NCI-H2107 treated with DMSO at 0.1 percent for 48 hours (cell line): Measurements from ENCODE around the gene SARS1.

ENCODE experiments used
- DNase-seq: peaks from one replicate; lab custom pipeline; 2025; ENCODE audit not compliant: unreplicated experiment; lab: John Stamatoyannopoulos, UW

SARS1 gene

GRCh38 chr1:109261578-109261977 lies 47.9 kb downstream of the SARS1 start:
- DNase-seq = no peak

DNA sequence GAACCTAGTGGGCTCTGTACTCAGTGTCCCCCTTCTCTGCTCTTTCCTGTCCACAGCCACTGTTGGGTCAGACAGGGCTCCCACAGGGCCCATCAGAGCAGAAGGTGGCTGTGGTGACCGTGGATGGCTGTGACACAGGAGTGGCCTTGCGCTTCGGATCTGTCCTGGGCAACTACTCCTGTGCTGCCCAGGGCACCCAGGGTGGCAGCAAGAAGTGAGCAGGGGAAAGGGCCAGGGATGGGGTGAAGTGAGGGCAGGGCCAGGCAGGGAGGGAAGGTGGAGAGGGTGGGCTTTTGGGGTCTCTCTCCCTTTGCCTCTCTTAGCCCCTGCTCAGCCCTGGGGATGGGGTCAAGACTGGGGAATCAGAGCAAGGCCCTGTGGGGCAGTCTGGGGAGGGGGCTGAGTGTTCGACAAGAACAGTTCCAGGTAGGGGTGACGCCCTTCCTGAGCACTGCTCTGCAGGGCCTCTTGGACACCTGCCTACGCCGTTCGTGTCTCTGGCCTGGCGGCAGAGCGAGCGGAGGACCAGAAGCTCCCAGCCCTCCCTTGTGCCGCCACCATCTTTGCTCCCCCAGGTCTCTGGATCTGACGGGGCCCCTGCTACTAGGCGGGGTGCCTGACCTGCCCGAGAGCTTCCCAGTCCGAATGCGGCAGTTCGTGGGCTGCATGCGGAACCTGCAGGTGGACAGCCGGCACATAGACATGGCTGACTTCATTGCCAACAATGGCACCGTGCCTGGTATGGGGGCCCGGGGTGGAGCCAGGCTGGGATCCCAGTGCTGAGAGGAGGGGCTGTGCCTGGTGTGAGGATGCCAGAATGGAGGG lies 48.7 kb downstream of the SARS1 start:
- DNase-seq = no peak

GRCh38 chr1:109263234-109263596 lies 49.5 kb downstream of the SARS1 start:
- DNase-seq = no peak

DNA sequence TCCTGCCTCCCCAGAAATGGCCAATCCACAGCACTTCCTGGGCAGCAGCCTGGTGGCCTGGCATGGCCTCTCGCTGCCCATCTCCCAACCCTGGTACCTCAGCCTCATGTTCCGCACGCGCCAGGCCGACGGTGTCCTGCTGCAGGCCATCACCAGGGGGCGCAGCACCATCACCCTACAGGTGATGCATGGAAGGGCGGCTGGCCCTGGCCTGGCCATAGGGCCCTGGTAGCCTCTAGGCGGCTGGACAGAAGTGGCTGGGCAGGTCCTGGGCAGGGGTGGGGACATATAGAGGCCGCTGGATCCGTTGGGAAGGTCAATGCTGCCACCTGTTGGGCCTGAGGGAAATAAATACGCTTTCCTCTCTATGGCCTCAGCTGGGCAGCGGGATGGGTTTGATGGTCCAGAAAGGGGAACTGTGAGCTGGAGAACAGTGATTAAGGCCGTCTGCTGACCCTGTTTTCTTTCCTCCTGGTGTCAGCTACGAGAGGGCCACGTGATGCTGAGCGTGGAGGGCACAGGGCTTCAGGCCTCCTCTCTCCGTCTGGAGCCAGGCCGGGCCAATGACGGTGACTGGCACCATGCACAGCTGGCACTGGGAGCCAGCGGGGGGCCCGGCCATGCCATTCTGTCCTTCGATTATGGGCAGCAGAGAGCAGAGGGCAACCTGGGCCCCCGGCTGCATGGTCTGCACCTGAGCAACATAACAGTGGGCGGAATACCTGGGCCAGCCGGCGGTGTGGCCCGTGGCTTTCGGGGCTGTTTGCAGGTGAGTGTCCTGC lies 50.1 kb downstream of the SARS1 start:
- peak; percentile 9 for DNase-seq

- no peak for DNase-seq
Observed at GRCh38 chr1:109264379-109264755, 50.6 kb downstream of the SARS1 start.

DNA sequence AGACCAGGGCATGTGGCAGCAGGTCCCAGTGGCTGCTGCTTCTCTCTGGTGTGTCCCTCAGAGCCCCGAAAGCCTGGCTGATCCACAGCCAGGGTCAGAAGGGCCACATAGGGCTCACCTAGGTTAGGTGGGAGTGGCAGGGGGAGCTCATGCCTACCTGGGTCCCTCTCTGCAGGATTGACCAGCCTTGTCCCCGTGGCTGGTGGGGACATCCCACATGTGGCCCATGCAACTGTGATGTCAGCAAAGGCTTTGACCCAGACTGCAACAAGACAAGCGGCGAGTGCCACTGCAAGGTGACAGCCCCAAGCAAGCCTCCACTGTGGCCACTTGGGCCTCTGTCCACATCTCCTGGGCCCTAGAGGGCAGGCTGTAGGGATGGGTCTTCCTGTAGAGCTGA lies 51.3 kb downstream of the SARS1 start:
- DNase-seq = no peak

DNA sequence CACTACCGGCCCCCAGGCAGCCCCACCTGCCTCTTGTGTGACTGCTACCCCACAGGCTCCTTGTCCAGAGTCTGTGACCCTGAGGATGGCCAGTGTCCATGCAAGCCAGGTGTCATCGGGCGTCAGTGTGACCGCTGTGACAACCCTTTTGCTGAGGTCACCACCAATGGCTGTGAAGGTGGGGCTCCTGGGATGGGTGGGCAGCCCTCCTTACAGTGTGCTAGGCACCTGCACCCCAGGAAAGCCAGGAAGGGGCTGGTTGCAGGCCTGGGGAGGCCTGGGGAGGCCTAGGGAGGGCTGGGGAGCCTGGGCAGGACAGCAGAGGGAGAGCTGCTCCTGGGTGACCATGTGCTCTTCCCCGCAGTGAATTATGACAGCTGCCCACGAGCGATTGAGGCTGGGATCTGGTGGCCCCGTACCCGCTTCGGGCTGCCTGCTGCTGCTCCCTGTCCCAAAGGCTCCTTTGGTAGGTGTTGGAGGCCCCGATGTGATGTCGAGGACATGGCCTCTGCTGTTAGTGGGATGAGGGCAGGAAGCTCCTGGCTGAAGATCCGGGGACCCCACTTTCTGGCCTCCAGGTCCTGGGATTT lies 52.1 kb downstream of the SARS1 start:
- DNase-seq = no peak

DNA sequence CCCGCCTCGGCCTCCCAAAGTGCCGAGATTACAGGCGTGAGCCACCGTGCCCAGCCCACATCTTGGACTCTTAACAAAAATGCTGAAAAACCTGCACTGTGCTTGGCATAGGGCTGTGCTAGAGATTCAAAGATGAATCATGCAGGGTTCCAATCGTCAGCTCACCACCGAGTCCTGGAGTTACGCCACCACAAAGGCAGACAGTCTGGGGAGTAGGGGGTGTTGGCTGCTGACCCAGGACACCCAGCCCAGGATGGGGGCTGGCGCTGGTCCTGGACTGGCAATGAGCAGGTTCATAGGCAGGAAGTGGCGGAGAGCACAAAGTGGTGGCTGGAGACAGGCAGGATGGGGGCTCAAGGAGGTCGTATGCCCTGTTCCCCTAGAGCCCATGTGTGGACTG lies 53.2 kb downstream of the SARS1 start:
- DNase-seq = no peak

DNA sequence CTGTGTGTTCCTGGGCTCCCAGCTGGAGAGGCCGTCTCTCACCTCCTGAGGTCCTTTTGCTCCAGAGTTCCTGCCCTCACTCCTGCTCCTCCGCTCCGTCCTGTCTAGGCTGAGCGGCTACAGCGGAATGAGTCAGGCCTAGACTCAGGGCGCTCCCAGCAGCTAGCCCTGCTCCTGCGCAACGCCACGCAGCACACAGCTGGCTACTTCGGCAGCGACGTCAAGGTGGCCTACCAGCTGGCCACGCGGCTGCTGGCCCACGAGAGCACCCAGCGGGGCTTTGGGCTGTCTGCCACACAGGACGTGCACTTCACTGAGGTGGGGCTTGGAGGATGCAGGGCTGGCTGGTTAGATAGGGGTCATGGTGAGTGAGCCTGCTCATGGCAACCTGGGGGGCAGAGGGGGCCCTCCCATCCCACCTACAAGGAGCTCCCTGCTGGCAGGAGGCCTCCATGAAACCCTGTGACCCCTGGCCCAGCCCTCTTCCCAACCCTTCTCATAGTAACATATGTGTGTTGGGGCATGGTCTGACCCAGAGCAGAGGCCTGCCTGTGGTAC lies 54.1 kb downstream of the SARS1 start:
- no peak for DNase-seq

- DNase-seq = no peak
Observed at GRCh38 chr1:109268431-109269211, 54.9 kb downstream of the SARS1 start.

DNA sequence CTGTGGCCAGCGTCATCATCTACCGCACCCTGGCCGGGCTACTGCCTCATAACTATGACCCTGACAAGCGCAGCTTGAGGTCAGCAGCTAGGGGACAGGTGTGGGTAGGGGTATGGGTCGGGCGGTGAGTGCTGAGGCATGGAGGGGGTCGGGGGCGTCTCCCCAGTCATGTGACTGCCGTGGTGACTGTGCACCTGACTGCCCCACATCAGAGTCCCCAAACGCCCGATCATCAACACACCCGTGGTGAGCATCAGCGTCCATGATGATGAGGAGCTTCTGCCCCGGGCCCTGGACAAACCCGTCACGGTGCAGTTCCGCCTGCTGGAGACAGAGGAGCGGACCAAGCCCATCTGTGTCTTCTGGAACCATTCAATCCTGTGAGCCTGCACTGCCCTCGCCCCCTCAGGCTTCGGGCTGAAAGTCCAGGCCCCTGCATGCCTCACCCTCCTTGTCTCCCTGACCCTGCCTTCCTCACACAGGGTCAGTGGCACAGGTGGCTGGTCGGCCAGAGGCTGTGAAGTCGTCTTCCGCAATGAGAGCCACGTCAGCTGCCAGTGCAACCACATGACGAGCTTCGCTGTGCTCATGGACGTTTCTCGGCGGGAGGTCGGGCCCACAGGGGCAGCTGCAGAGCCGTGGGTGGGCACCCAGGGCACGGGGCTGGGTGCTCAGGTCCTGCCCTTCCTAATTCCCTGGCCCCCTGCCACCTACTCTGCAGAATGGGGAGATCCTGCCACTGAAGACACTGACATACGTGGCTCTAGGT lies 55.7 kb downstream of the SARS1 start:
- DNase-seq = no peak

GRCh38 chr1:109269981-109270622 lies 56.4 kb downstream of the SARS1 start:
- DNase-seq = no peak

DNA sequence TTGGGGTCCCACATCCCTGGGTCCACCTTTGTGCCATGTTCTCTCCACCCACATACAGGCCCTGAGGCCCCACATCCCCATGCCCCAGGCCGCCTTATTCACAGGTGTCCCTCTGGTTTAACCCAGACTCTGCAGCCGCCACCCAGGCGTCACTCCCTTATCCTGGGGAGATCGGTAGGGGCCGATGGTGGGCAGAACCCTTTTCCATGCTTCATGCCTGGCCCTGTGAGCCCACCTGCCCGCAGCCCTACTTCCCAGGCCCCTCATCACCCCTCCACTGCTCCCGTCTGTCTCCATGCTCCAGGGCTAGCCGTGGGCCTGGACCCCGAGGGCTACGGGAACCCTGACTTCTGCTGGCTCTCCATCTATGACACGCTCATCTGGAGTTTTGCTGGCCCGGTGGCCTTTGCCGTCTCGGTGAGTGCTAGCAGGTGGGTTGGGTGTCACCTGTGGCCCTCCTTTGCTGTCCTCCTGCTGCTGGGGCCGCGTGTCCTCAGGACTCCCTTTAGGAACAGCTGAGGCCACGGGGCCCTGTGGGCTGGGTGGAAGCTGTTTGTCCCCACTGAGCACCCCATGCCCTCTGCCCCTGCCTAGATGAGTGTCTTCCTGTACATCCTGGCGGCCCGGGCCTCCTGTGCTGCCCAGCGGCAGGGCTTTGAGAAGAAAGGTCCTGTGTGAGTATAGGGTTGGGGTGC lies 57.1 kb downstream of the SARS1 start:
- no peak for DNase-seq

DNA sequence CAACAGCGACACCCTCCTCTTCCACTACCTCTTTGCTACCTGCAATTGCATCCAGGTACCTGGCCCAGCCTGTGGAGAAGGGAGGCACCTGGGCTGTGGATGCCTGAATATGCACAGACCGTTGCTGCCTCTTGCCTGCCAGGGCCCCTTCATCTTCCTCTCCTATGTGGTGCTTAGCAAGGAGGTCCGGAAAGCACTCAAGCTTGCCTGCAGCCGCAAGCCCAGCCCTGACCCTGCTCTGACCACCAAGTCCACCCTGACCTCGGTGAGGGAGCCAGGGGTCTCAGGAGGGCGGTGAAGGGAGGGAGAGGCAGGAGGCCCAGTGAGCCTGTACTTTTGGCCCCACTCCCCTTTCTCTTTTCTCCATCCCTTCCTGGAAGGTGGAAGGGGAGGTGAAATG lies 57.7 kb downstream of the SARS1 start:
- DNase-seq = no peak

DNA sequence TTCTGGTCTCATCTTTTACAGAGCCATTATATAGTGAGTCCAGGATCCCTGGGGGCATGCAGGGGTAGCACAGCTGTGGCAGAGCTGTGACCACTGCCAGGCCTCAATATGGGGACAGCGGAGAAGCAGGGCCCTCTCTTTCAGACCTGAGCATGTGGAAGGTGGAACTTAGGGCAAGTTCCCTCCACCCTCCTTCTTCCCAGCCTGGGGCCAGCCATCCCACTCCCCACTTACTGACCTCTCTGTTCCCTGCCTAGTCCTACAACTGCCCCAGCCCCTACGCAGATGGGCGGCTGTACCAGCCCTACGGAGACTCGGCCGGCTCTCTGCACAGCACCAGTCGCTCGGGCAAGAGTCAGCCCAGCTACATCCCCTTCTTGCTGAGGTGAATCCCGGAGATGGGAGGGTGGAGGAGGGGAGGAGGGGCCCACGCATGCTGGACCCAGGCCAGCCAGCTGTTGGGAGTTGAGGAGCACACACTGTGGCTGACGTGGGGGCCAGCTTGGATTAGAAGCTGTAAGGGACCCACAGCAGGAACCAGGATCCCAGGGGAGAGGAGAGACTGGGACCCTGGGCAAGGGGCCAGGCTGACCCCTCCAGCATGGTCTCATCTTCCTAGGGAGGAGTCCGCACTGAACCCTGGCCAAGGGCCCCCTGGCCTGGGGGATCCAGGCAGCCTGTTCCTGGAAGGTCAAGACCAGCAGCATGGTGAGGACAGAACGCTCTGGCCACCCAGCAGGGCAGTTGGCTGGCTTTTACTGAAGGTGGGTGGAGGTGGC lies 58.5 kb downstream of the SARS1 start:
- no peak for DNase-seq

- no peak for DNase-seq
Observed at GRCh38 chr1:109272831-109273547, 59.3 kb downstream of the SARS1 start.

- DNase-seq = no peak
Observed at GRCh38 chr1:109273570-109274288, 60.0 kb downstream of the SARS1 start.
